ENCODE data around the gene B4GALNT4.
"Not testable (repeated sequence)": the region's sequence is repeated elsewhere in the genome, so short reads cannot be mapped to it uniquely, and the experiment has no call there.

Gene B4GALNT4

GRCh38 chr11:358129-358800 lies 11.0 kb upstream of the B4GALNT4 start:
- no peak for DNase-seq (ENCODE audit: extremely low read depth in 1 of 2, low read depth in 1 of 2)

GRCh38 chr11:359181-359714 lies 10.1 kb upstream of the B4GALNT4 start:
- peak in 1 of 2 donors; percentile 30 for DNase-seq (ENCODE audit: extremely low read depth in 1 of 2, low read depth in 1 of 2)

- DNase-seq (ENCODE audit: extremely low read depth in 1 of 2, low read depth in 1 of 2): no peak
Measured at GRCh38 chr11:360326-361280, 8.7 kb upstream of the B4GALNT4 start.

GRCh38 chr11:362642-363442 lies 6.5 kb upstream of the B4GALNT4 start:
- no peak for DNase-seq (ENCODE audit: extremely low read depth in 1 of 2, low read depth in 1 of 2)

- DNase-seq (ENCODE audit: extremely low read depth in 1 of 2, low read depth in 1 of 2): not testable (repeated sequence)
Measured at GRCh38 chr11:363443-363805, 5.9 kb upstream of the B4GALNT4 start.

GRCh38 chr11:363948-364761 lies 5.1 kb upstream of the B4GALNT4 start:
- DNase-seq (ENCODE audit: extremely low read depth in 1 of 2, low read depth in 1 of 2): peak in 1 of 2 donors; percentile 31

- no peak for DNase-seq (ENCODE audit: extremely low read depth in 1 of 2, low read depth in 1 of 2)
Measured at GRCh38 chr11:364991-365725, 4.1 kb upstream of the B4GALNT4 start.

- no peak for DNase-seq (ENCODE audit: extremely low read depth in 1 of 2, low read depth in 1 of 2)
Measured at GRCh38 chr11:365831-366230, 3.5 kb upstream of the B4GALNT4 start.

- no peak for DNase-seq (ENCODE audit: extremely low read depth in 1 of 2, low read depth in 1 of 2)
Measured at GRCh38 chr11:367956-368413, 1.3 kb upstream of the B4GALNT4 start.

GRCh38 chr11:368414-369335 lies 624 bp upstream of the B4GALNT4 start:
- no peak for DNase-seq (ENCODE audit: extremely low read depth in 1 of 2, low read depth in 1 of 2)

GRCh38 chr11:370070-370941 lies 1.0 kb downstream of the B4GALNT4 start:
- DNase-seq (ENCODE audit: extremely low read depth in 1 of 2, low read depth in 1 of 2): no peak

GRCh38 chr11:371051-371450 lies 1.8 kb downstream of the B4GALNT4 start:
- DNase-seq (ENCODE audit: extremely low read depth in 1 of 2, low read depth in 1 of 2): no peak

- no peak for DNase-seq (ENCODE audit: extremely low read depth in 1 of 2, low read depth in 1 of 2)
Measured at GRCh38 chr11:371716-372590, 2.7 kb downstream of the B4GALNT4 start.

GRCh38 chr11:372809-373715 lies 3.8 kb downstream of the B4GALNT4 start:
- DNase-seq (ENCODE audit: extremely low read depth in 1 of 2, low read depth in 1 of 2): no peak
